CD14-positive monocyte (primary cell): ENCODE data around the gene ZNF716. TPM values are rescaled to one million over a fixed set of nuclear protein-coding genes. Genes with fewer than 3 reads are reported as not detected.

ENCODE experiments used
- DNase-seq, 3 donors: peaks; one replicate each; pipeline ENCODE4 v3.0.0-alpha.2; 2011 to 2022
- H2AFZ ChIP-seq: 2 replicates; pipeline ENCODE4 v1.6.0; 2012; ENCODE audit warnings: mild to moderate bottlenecking, low read depth, low read length, inconsistent platforms; ENCODE audit not compliant: insufficient read depth, poor library complexity, severe bottlenecking
- H3K27ac ChIP-seq, 2 donors: 1 replicate in 1 of 2; 2 replicates in 1 of 2; pipeline ENCODE4 v1.5.1; 2012 to 2013; ENCODE audit warnings: low read length in 2 of 2, control low read depth in 1 of 2, inconsistent platforms in 1 of 2, low read depth in 1 of 2, mild to moderate bottlenecking in 1 of 2
- H3K27me3 ChIP-seq, 2 donors: one replicate each; pipeline versions ENCODE4 v1.6.0 to v1.6.1; 2011 to 2013; ENCODE audit warnings: low read length in 2 of 2; ENCODE audit not compliant: control insufficient read depth in 2 of 2, insufficient read depth in 2 of 2
- H3K36me3 ChIP-seq, 2 donors: replicated peaks in 1 of 2; 1 replicate in 1 of 2; 2 replicates in 1 of 2; pipeline versions ENCODE4 v1.5.1 to v1.6.1; 2012 to 2013; ENCODE audit warnings: low read length in 2 of 2, control low read depth in 1 of 2, inconsistent platforms in 1 of 2, mild to moderate bottlenecking in 1 of 2; ENCODE audit not compliant: insufficient read depth in 2 of 2, control insufficient read depth in 1 of 2
- H3K4me1 ChIP-seq, 2 donors: 1 replicate in 1 of 2; 2 replicates in 1 of 2; pipeline versions ENCODE4 v1.5.1 to v1.6.1; 2012 to 2013; ENCODE audit warnings: low read length in 2 of 2, control low read depth in 1 of 2, inconsistent platforms in 1 of 2, mild to moderate bottlenecking in 1 of 2, moderate library complexity in 1 of 2; ENCODE audit not compliant: insufficient read depth in 2 of 2, control insufficient read depth in 1 of 2
- H3K4me2 ChIP-seq: replicated peaks from 2 replicates; pipeline ENCODE3; 2012; ENCODE audit warnings: low read length, moderate library complexity, mild to moderate bottlenecking; ENCODE audit not compliant: poor library complexity, severe bottlenecking; ENCODE audit errors: extremely low read depth
- H3K4me3 ChIP-seq, 3 experiments: fragments of 200-600 bp in 1 of 3; sonication (generic) in 1 of 3; replicated peaks in 1 of 3; 1 replicate in 2 of 3; 2 replicates in 1 of 3; pipeline ENCODE4 v1.5.1; 2011 to 2013; ENCODE audit warnings: low read length in 3 of 3, mild to moderate bottlenecking in 3 of 3, control low read depth in 2 of 3, low read depth in 2 of 3, inconsistent platforms in 1 of 3, moderate library complexity in 1 of 3
- H3K79me2 ChIP-seq: 2 replicates; pipeline ENCODE4 v1.6.0; 2012; ENCODE audit warnings: mild to moderate bottlenecking, control low read depth, inconsistent platforms, low read length, moderate library complexity; ENCODE audit not compliant: insufficient read depth
- H3K9ac ChIP-seq: 2 replicates; pipeline ENCODE4 v1.6.0; 2017; ENCODE audit warnings: low read length, mild to moderate bottlenecking; ENCODE audit not compliant: insufficient read depth, poor library complexity, severe bottlenecking
- H3K9me3 ChIP-seq, 2 donors: replicated peaks in 1 of 2; 1 replicate in 1 of 2; 2 replicates in 1 of 2; pipeline versions ENCODE4 v1.5.1 to v1.6.1; 2012 to 2013; ENCODE audit warnings: low read length in 2 of 2, control low read depth in 1 of 2; ENCODE audit not compliant: control insufficient read depth in 1 of 2, insufficient read depth in 1 of 2
- H4K20me1 ChIP-seq: 2 replicates; pipeline ENCODE4 v1.6.0; 2012; ENCODE audit warnings: mild to moderate bottlenecking, low read length, control low read depth, moderate library complexity; ENCODE audit not compliant: insufficient read depth
- H3K27ac Mint-ChIP-seq, 7 donors: one replicate each; pipeline ENCODE4 v1.8.0; 2020; ENCODE audit warnings: mild to moderate bottlenecking in 7 of 7, mixed read lengths in 7 of 7, moderate library complexity in 6 of 7, inconsistent platforms in 2 of 7
- H3K27me3 Mint-ChIP-seq, 3 donors: one replicate each; pipeline ENCODE4 v1.8.0; 2021 to 2022; ENCODE audit warnings: low read depth in 3 of 3, mild to moderate bottlenecking in 3 of 3, mixed read lengths in 3 of 3, moderate library complexity in 3 of 3, inconsistent platforms in 1 of 3
- H3K36me3 Mint-ChIP-seq, 2 donors: one replicate each; pipeline ENCODE4 v1.8.0; 2020; ENCODE audit warnings: mixed read lengths in 2 of 2, inconsistent platforms in 1 of 2, mild to moderate bottlenecking in 1 of 2
- H3K4me1 Mint-ChIP-seq: one replicate; pipeline ENCODE4 v1.8.0; 2020; ENCODE audit warnings: mild to moderate bottlenecking, mixed read lengths
- H3K4me3 Mint-ChIP-seq, 2 donors: one replicate each; pipeline ENCODE4 v1.8.0; 2020; ENCODE audit warnings: mild to moderate bottlenecking in 2 of 2, mixed read lengths in 2 of 2, moderate library complexity in 1 of 2
- H3K9me3 Mint-ChIP-seq, 7 donors: one replicate each; pipeline ENCODE4 v1.8.0; 2020 to 2022; ENCODE audit warnings: mixed read lengths in 7 of 7, mild to moderate bottlenecking in 6 of 7, moderate library complexity in 6 of 7, inconsistent platforms in 2 of 7
- CTCF ChIP-seq: fragments of 200-600 bp; IDR thresholded peaks from one replicate; pipeline ENCODE4 v1.8.0; 2022; ENCODE audit warnings: antibody characterized with exemption, mild to moderate bottlenecking
- WGBS: methylation state at CpG from one replicate; pipeline ENCODE4 v1.1.5; 2013; ENCODE audit warnings: missing lambda C conversion rate; ENCODE audit not compliant: insufficient coverage; 5-methylcytosine and 5-hydroxymethylcytosine counted together
- intact Hi-C, 2 donors: fragments of 100-400 bp; cut with micrococcal nuclease; formaldehyde crosslinking; loops; one replicate each; pipeline versions ENCODE4 v1.15.0 to v1.15.1; 2023
- polyA plus RNA-seq, 3 donors: library from polyadenylated mRNA; depleted of rRNA in 1 of 3; unstranded in 2 of 3; stranded (reverse) in 1 of 3; fragments of 300-500 nt in 2 of 3; fragments of >200 nt in 1 of 3; fragmentation: Illumina TruSeq in 2 of 3; gene quantifications; 1 replicate in 2 of 3; 2 replicates in 1 of 3; pipeline ENCODE4 v1.2.3, GENCODE V29; 2012 to 2021
- small RNA-seq: library from RNA; depleted of rRNA; stranded (forward); fragments of <200 nt; gene quantifications from one replicate; pipeline ENCODE3, GENCODE V24; 2012; ENCODE audit warnings: low read depth; ENCODE audit not compliant: insufficient read length

Gene ZNF716
- polyA plus RNA-seq, 3 donors = not detected

DNA sequence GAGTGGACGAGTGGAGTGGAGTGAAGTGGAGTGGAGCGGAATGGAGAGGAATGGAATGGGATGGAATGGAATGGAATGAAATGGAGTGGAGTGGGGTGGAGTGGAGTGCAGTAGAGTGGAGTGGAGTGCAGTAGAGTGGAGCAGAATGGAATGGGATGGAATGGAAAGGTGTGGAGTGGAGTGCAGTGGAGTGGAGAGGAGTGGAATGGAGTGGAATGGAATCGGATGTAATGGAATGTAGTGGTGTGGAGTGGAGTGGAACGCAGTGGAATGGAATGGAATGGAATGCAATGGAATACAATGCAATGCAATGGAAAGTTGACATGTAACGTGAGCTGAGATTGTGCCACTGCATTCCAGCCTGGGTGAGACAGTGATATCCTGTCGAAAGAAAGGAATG is 46.4 kb downstream of the ZNF716 start:
- Histone ChIP-seq H3K9me3 (peaks cover 49 to 86% of the 10 kb centered on the region in 2 donors), H3K79me2 (no peaks in the 10 kb centered on the region), H3K9ac (no peak overlapping the region), H3K4me3 (no peak overlapping the region), H4K20me1 (no peaks in the 10 kb centered on the region), H3K36me3 (no peaks in the 10 kb centered on the region), H3K27me3 (no peaks in the 10 kb centered on the region), H3K4me1 (no peaks in the 10 kb centered on the region), H3K4me2 (no peak overlapping the region), H3K27ac (no peak overlapping the region), H2AFZ (no peak overlapping the region)
- Mint-ChIP-seq H3K9me3 (peaks cover 0 to 9% (median 2%) of the 10 kb centered on the region in 7 donors), H3K36me3 (no peaks in the 10 kb centered on the region), H3K4me1 (no peaks in the 10 kb centered on the region), H3K4me3 (no peak overlapping the region), H3K27me3 (no peaks in the 10 kb centered on the region), H3K27ac (no peak overlapping the region)
- no peak for TF ChIP-seq CTCF
- WGBS = 74% methylated on average over 5 of the region's 6 CpGs
- intact Hi-C loops = no loop called here
- no peak for DNase-seq

DNA sequence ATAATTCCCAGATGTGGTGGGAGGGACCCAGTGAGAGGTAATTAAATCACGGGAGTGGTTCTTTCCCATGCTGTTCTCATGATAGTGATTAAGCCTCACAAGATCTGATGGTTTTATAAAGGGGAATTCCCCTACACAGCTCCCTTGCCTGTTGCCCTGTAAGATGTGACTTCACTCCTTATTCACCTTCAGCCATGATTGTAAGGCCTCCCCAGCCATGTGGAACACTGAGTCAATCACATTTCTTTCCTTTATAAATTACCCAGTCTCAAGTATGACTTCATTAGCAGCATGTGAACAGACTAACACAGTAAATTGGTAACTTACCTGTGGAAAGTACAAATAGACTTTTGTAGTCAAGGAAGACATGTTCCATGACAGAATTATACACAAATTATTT is 55.2 kb downstream of the ZNF716 start:
- Histone ChIP-seq H3K4me2 (no peak overlapping the region), H4K20me1 (no peaks in the 10 kb centered on the region), H3K79me2 (no peaks in the 10 kb centered on the region), H3K9me3 (peaks cover 21 to 54% of the 10 kb centered on the region in 2 donors), H3K4me1 (no peaks in the 10 kb centered on the region), H3K9ac (no peak overlapping the region), H3K4me3 (no peak overlapping the region), H3K27ac (no peak overlapping the region), H3K27me3 (no peaks in the 10 kb centered on the region), H3K36me3 (no peaks in the 10 kb centered on the region), H2AFZ (no peak overlapping the region)
- no peaks in the 10 kb centered on the region for H3K36me3 Mint-ChIP-seq
- TF ChIP-seq CTCF = no peak
- H3K4me3 Mint-ChIP-seq = no peak overlapping the region
- peaks cover 0 to 2% (median 0%) of the 10 kb centered on the region in 3 donors for H3K27me3 Mint-ChIP-seq
- DNase-seq = no peak
- no peaks in the 10 kb centered on the region for H3K4me1 Mint-ChIP-seq
- WGBS = no CpG with 5 or more reads among the region's 1 CpG
- H3K9me3 Mint-ChIP-seq = peaks cover 2 to 27% (median 17%) of the 10 kb centered on the region in 7 donors
- intact Hi-C loops = no loop called here
- no peak overlapping the region for H3K27ac Mint-ChIP-seq

Small RNA genes within 50 kb of the gene (small RNA-seq; reads per million reads assigned to genes)
- gene MIR3147 = not detected
